H1 (cell line): ENCODE results near the gene LMBR1. TPM values are rescaled to one million over a fixed set of nuclear protein-coding genes. Genes with fewer than 3 reads are reported as not detected.

Experiments used
- CTCF ChIA-PET: fragments of 300-600 bp; sonication (Branson Sonifier 250); formaldehyde crosslinking; loops from one replicate; lab custom pipeline; 2021; ENCODE audit not compliant: partially characterized antibody; lab: Charles Lee
- POLR2A ChIA-PET: fragments of 300-600 bp; sonication (Branson Sonifier 250); formaldehyde crosslinking; loops from one replicate; lab custom pipeline; 2021; ENCODE audit warnings: inconsistent platforms; ENCODE audit not compliant: partially characterized antibody; lab: Charles Lee
- DNase-seq, 2 experiments: peaks; one replicate each; pipeline versions ENCODE4 v3.0.0 to v3.0.0-alpha.2; 2010 to 2022; ENCODE audit warnings: low spot score in 2 of 2, low read depth in 1 of 2, mixed read lengths in 1 of 2
- FAIRE-seq: peaks from 2 replicates; lab custom pipeline; 2011; peaks lifted over from hg19 to GRCh38; lab: Jason Lieb, UNC
- H2AFZ ChIP-seq: 2 replicates; pipeline ENCODE4 v1.8.1; 2012; ENCODE audit warnings: low read length, inconsistent platforms
- H2AK5ac ChIP-seq: 2 replicates; pipeline ENCODE4 v1.6.1; 2013; ENCODE audit warnings: low read depth, low read length
- H2BK120ac ChIP-seq: replicated peaks from 2 replicates; pipeline ENCODE3; 2013; ENCODE audit warnings: low read depth, low read length, inconsistent platforms
- H2BK12ac ChIP-seq: 2 replicates; pipeline ENCODE4 v1.6.1; 2013; ENCODE audit warnings: low read depth, low read length
- H2BK15ac ChIP-seq: 2 replicates; pipeline ENCODE4 v1.6.1; 2013; ENCODE audit warnings: low read length
- H2BK20ac ChIP-seq: 2 replicates; pipeline ENCODE4 v1.6.1; 2013; ENCODE audit warnings: low read length
- H2BK5ac ChIP-seq: 2 replicates; pipeline ENCODE4 v1.6.1; 2013; ENCODE audit warnings: low read depth, low read length
- H3K14ac ChIP-seq: 2 replicates; pipeline ENCODE4 v1.6.1; 2013; ENCODE audit warnings: inconsistent platforms; ENCODE audit not compliant: insufficient read length
- H3K18ac ChIP-seq: 2 replicates; pipeline ENCODE4 v1.6.1; 2013; ENCODE audit warnings: low read length; ENCODE audit errors: extremely low read depth
- H3K23ac ChIP-seq: 2 replicates; pipeline ENCODE4 v1.6.1; 2013; ENCODE audit warnings: inconsistent platforms; ENCODE audit not compliant: insufficient read length
- H3K23me2 ChIP-seq: 2 replicates; pipeline ENCODE4 v1.6.1; 2013; ENCODE audit warnings: low read depth, low read length
- H3K27ac ChIP-seq: 2 replicates; pipeline ENCODE4 v1.6.1; 2011; ENCODE audit warnings: low read depth, low read length, inconsistent platforms
- H3K27me3 ChIP-seq, 4 experiments: replicated peaks in 1 of 4; 1 replicate in 1 of 4; 2 replicates in 3 of 4; pipeline versions ENCODE4 v1.6.1 to v1.8.1; 2011 to 2013; ENCODE audit warnings: low read length in 3 of 4, mild to moderate bottlenecking in 3 of 4, inconsistent platforms in 2 of 4, mixed read lengths in 2 of 4, moderate library complexity in 1 of 4; ENCODE audit not compliant: control insufficient read depth in 3 of 4, insufficient read depth in 3 of 4; ENCODE audit errors: extremely low read depth in 1 of 4
- H3K36me3 ChIP-seq, 4 experiments: 2 replicates each; pipeline versions ENCODE4 v1.6.1 to v1.8.1; 2011 to 2013; ENCODE audit warnings: mild to moderate bottlenecking in 4 of 4, low read length in 3 of 4, moderate library complexity in 2 of 4, control low read depth in 1 of 4, inconsistent platforms in 1 of 4; ENCODE audit not compliant: insufficient read depth in 4 of 4, control insufficient read depth in 2 of 4
- H3K4ac ChIP-seq: replicated peaks from 2 replicates; pipeline ENCODE3; 2013; ENCODE audit warnings: low read length, low read depth, mixed read lengths, inconsistent platforms; ENCODE audit not compliant: insufficient read length
- H3K4me1 ChIP-seq, 4 experiments: replicated peaks in 1 of 4; 1 replicate in 1 of 4; 2 replicates in 3 of 4; pipeline versions ENCODE4 v1.6.1 to v1.8.1; 2011 to 2013; ENCODE audit warnings: low read length in 3 of 4, inconsistent platforms in 2 of 4, mixed read lengths in 1 of 4; ENCODE audit not compliant: insufficient read depth in 4 of 4, control insufficient read depth in 3 of 4
- H3K4me2 ChIP-seq, 2 experiments: 2 replicates each; pipeline versions ENCODE4 v1.6.1 to v1.8.1; 2011 to 2013; ENCODE audit warnings: low read depth in 2 of 2, low read length in 2 of 2, control low read depth in 1 of 2, inconsistent platforms in 1 of 2, mild to moderate bottlenecking in 1 of 2; ENCODE audit not compliant: insufficient read depth in 1 of 2
- H3K4me3 ChIP-seq, 4 experiments: fragments of 200-600, 300-600 bp in 1 of 4; sonication (generic), shearing (Covaris generic), sonication (Bioruptor Twin) in 1 of 4; 2 replicates each; pipeline versions ENCODE4 v1.5.1 to v1.8.1; 2011 to 2016; ENCODE audit warnings: low read length in 4 of 4, low read depth in 3 of 4, control low read depth in 2 of 4, inconsistent platforms in 2 of 4, mild to moderate bottlenecking in 2 of 4, mixed read lengths in 1 of 4, moderate library complexity in 1 of 4; ENCODE audit not compliant: insufficient read depth in 2 of 4; ENCODE audit errors: extremely low read depth in 1 of 4
- H3K56ac ChIP-seq: replicated peaks from 2 replicates; pipeline ENCODE3; 2013; ENCODE audit warnings: low read depth, mild to moderate bottlenecking, mixed read lengths, low read length, inconsistent platforms; ENCODE audit not compliant: insufficient read length
- H3K79me1 ChIP-seq: 2 replicates; pipeline ENCODE4 v1.6.1; 2013; ENCODE audit warnings: low read depth, low read length, control low read depth
- H3K79me2 ChIP-seq, 2 experiments: 2 replicates each; pipeline versions ENCODE4 v1.6.1 to v1.8.1; 2012 to 2013; ENCODE audit warnings: low read length in 2 of 2, mild to moderate bottlenecking in 2 of 2, inconsistent platforms in 1 of 2; ENCODE audit not compliant: insufficient read depth in 2 of 2, control insufficient read depth in 1 of 2
- H3K9ac ChIP-seq, 4 experiments: replicated peaks in 1 of 4; 1 replicate in 1 of 4; 2 replicates in 3 of 4; pipeline versions ENCODE4 v1.6.1 to v1.8.1; 2011 to 2013; ENCODE audit warnings: low read depth in 3 of 4, low read length in 3 of 4, control low read depth in 2 of 4, mild to moderate bottlenecking in 2 of 4, moderate library complexity in 2 of 4, inconsistent platforms in 1 of 4; ENCODE audit errors: extremely low read depth in 1 of 4
- H3K9me3 ChIP-seq, 2 experiments: 2 replicates each; pipeline versions ENCODE4 v1.6.1 to v1.8.1; 2012 to 2013; ENCODE audit warnings: mild to moderate bottlenecking in 2 of 2, moderate library complexity in 2 of 2, control low read depth in 1 of 2, inconsistent platforms in 1 of 2, low read depth in 1 of 2, low read length in 1 of 2, mixed read lengths in 1 of 2; ENCODE audit not compliant: insufficient read depth in 2 of 2
- H4K20me1 ChIP-seq, 2 experiments: replicated peaks in 1 of 2; 2 replicates each; pipeline versions ENCODE3 to v1.8.1; 2011 to 2013; ENCODE audit warnings: inconsistent platforms in 2 of 2, low read length in 2 of 2, mild to moderate bottlenecking in 1 of 2; ENCODE audit not compliant: insufficient read depth in 2 of 2, control insufficient read depth in 1 of 2
- H4K5ac ChIP-seq: 2 replicates; pipeline ENCODE4 v1.6.1; 2013; ENCODE audit warnings: low read length, low read depth, mixed read lengths, inconsistent platforms; ENCODE audit not compliant: insufficient read length
- H4K8ac ChIP-seq: 2 replicates; pipeline ENCODE4 v1.8.0; 2013; ENCODE audit warnings: mild to moderate bottlenecking, moderate library complexity, low read length, inconsistent platforms; ENCODE audit not compliant: insufficient read depth; ENCODE audit errors: extremely low read depth
- H4K91ac ChIP-seq: replicated peaks from 2 replicates; pipeline ENCODE3; 2013; ENCODE audit warnings: low read length, mixed read lengths, inconsistent platforms; ENCODE audit not compliant: insufficient read length
- CBX5 ChIP-seq: fragments of 300-800, 300-1000 bp; sonication (generic); IDR thresholded peaks from 2 replicates; pipeline ENCODE4 v1.7.1; 2016; ENCODE audit warnings: antibody characterized with exemption, low read length, low read depth
- CREB1 ChIP-seq: IDR thresholded peaks from 2 replicates; pipeline ENCODE4 v1.6.1; 2012; ENCODE audit warnings: inconsistent platforms
- EGR1 ChIP-seq: IDR thresholded peaks from 2 replicates; pipeline ENCODE4 v1.6.1; 2011; ENCODE audit warnings: low read depth, low read length, borderline replicate concordance
- MAFK ChIP-seq: IDR thresholded peaks from 2 replicates; pipeline ENCODE4 v1.6.1; 2012; ENCODE audit warnings: low read depth, mild to moderate bottlenecking, improper control_type of control experiment, low read length
- NRF1 ChIP-seq: IDR thresholded peaks from 2 replicates; pipeline ENCODE4 v1.6.1; 2011; ENCODE audit warnings: mild to moderate bottlenecking, low read depth, low read length, improper control_type of control experiment
- TBP ChIP-seq: IDR thresholded peaks from 2 replicates; pipeline ENCODE4 v1.6.1; 2011; ENCODE audit warnings: low read depth, low read length, improper control_type of control experiment
- WGBS, 2 experiments: shearing (Covaris generic) in 1 of 2; methylation state at CpG; one replicate each; pipeline versions ENCODE4 v1.1.6 to v1.1.7; 2013 to 2015; ENCODE audit warnings: low lambda C conversion rate in 2 of 2, mixed read lengths in 2 of 2, inconsistent platforms in 1 of 2, low coverage in 1 of 2, missing lambda C conversion rate in 1 of 2; ENCODE audit not compliant: insufficient replicate concordance in 2 of 2, insufficient coverage in 1 of 2, insufficient read length in 1 of 2; ENCODE audit errors: extremely low coverage in 1 of 2, missing lambda C conversion rate in 1 of 2; 5-methylcytosine and 5-hydroxymethylcytosine counted together
- polyA plus RNA-seq, 7 experiments: library from polyadenylated mRNA; depleted of rRNA in 3 of 7; stranded (reverse) in 5 of 7; unstranded in 2 of 7; fragments of >200 nt in 5 of 7; fragments of 200-250 nt in 2 of 7; gene quantifications; 1 replicate in 5 of 7; 2 replicates in 1 of 7; 4 replicates in 1 of 7; pipeline versions ENCODE4 v1.2.1 to v1.2.3, GENCODE V29; 2011 to 2013; ENCODE audit warnings: missing spikeins in 2 of 7, mixed read lengths in 2 of 7
- total RNA-seq: library from RNA; stranded (reverse); fragmentation: NEBNext Ultra II Directional; extraction: Animal tissue kit (Norgen Biotek cat#: 25700); gene quantifications from 2 replicates; pipeline ENCODE4 v1.2.1, GENCODE V29; 2021

LMBR1 gene
- total and polyA plus RNA-seq, 2 of the 8 experiments (the other 6 are each of a cell fraction or from before 2014, with no cell fraction given) = 15.1 to 70.4 TPM

DNA sequence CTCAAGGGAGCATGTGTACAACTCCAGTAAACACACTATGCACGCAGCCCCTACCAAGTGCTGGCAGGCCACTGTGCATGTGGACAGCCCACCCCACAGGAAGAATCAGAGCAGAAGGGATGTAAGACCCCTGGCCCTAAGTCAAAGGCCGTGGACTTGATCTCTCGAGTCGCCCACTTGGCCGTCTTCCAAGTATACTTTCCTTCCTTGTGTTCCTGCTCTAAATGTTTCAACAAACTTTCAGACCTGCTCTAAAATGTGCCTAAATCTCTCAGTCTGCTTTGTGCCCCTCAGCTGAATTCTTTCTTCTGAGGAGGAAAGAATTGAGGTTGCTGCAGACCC, 35.4 kb upstream of the LMBR1 start:
- H3K9me3 ChIP-seq = no peaks in the 10 kb centered on the region
- POLR2A ChIA-PET = no interaction called here

More for the DNA sequence above, 35.4 kb upstream of the LMBR1 start:
- Histone ChIP-seq H2AK5ac (no peak overlapping the region), H3K18ac (no peak overlapping the region), H3K9ac (no peak overlapping the region), H2BK20ac (no peak overlapping the region), H3K36me3 (no peaks in the 10 kb centered on the region), H3K56ac (no peak overlapping the region), H2AFZ (no peak overlapping the region), H4K91ac (no peak overlapping the region), H2BK15ac (no peak overlapping the region), H3K27me3 (no peaks in the 10 kb centered on the region), H3K4ac (no peak overlapping the region), H3K4me3 (no peak overlapping the region), H3K23me2 (no peaks in the 10 kb centered on the region), H4K8ac (no peak overlapping the region), H3K4me2 (no peak overlapping the region), H2BK12ac (no peak overlapping the region), H4K20me1 (no peaks in the 10 kb centered on the region), H3K79me2 (no peaks in the 10 kb centered on the region), H3K14ac (no peak overlapping the region), H4K5ac (no peak overlapping the region), H2BK5ac (no peak overlapping the region), H3K23ac (no peak overlapping the region), H3K79me1 (no peaks in the 10 kb centered on the region), H3K4me1 (peaks cover 0 to 3% (median 0%) of the 10 kb centered on the region in 4 experiments; a peak in 1 of 7 replicates), H2BK120ac (no peak overlapping the region), H3K27ac (no peak overlapping the region)
- FAIRE-seq (no peak), DNase-seq (no peak)
- 93% methylated on average over 5 of the region's 5 CpGs; no CpG with 5 or more reads in 1 of the 2 experiments for WGBS, 2 experiments
- CTCF ChIA-PET = interaction anchor here (0.7 kb wide), 1 partner anchor 10 kb away, joined by 3 read pairs; no protein-coding TSS in a partner anchor
- TF ChIP-seq NRF1 = no peak
- TF ChIP-seq CREB1 = no peak
- TF ChIP-seq TBP = no peak
- TF ChIP-seq EGR1 = no peak
- no peak for TF ChIP-seq MAFK
- no peak for TF ChIP-seq CBX5
